Stimulated activated CD4-positive, alpha-beta T cell treated with anti-CD3 and anti-CD28 coated beads, Interleukin-2, amount 100 ng/mL, for 48 hours (primary cell): ENCODE data around the gene ADGRB3.
"Not testable (repeated sequence)": the region's sequence is repeated elsewhere in the genome, so short reads cannot be mapped to it uniquely, and the experiment has no call there.

Experiments used
- DNase-seq, 2 donors: peaks; one replicate each; pipeline ENCODE4 v3.0.0-alpha.2; 2020

The ADGRB3 gene

GRCh38 chr6:68973066-68973465 lies 338.0 kb downstream of the ADGRB3 start:
- no peak for DNase-seq

- DNase-seq: no peak
Observed at GRCh38 chr6:68975064-68975463, 340.0 kb downstream of the ADGRB3 start.

- no peak for DNase-seq
Observed at GRCh38 chr6:68975816-68976215, 340.7 kb downstream of the ADGRB3 start.

- no peak for DNase-seq
Observed at GRCh38 chr6:68976260-68976659, 341.2 kb downstream of the ADGRB3 start.

GRCh38 chr6:68978411-68978810 lies 343.3 kb downstream of the ADGRB3 start:
- no peak for DNase-seq

GRCh38 chr6:68981668-68982067 lies 346.6 kb downstream of the ADGRB3 start:
- not testable (repeated sequence) for DNase-seq

- DNase-seq: no peak
Observed at GRCh38 chr6:68988698-68989097, 353.6 kb downstream of the ADGRB3 start.

GRCh38 chr6:68990317-68990716 lies 355.2 kb downstream of the ADGRB3 start:
- DNase-seq: no peak

GRCh38 chr6:68993911-68994310 lies 358.8 kb downstream of the ADGRB3 start:
- DNase-seq: no peak

- no peak for DNase-seq
Observed at GRCh38 chr6:68994521-68994920, 359.4 kb downstream of the ADGRB3 start.

GRCh38 chr6:69005199-69005598 lies 370.1 kb downstream of the ADGRB3 start:
- no peak for DNase-seq

GRCh38 chr6:69007781-69008180 lies 372.7 kb downstream of the ADGRB3 start:
- no peak for DNase-seq

- DNase-seq: no peak
Observed at GRCh38 chr6:69012211-69012610, 377.1 kb downstream of the ADGRB3 start.

- DNase-seq: no peak
Observed at GRCh38 chr6:69012876-69013275, 377.8 kb downstream of the ADGRB3 start.

GRCh38 chr6:69018906-69019305 lies 383.8 kb downstream of the ADGRB3 start:
- no peak for DNase-seq

GRCh38 chr6:69019832-69020231 lies 384.8 kb downstream of the ADGRB3 start:
- DNase-seq: no peak

- no peak for DNase-seq
Observed at GRCh38 chr6:69022993-69023392, 387.9 kb downstream of the ADGRB3 start.

- no peak for DNase-seq
Observed at GRCh38 chr6:69026243-69026642, 391.2 kb downstream of the ADGRB3 start.

- no peak for DNase-seq
Observed at GRCh38 chr6:69026715-69027114, 391.6 kb downstream of the ADGRB3 start.

- DNase-seq: no peak
Observed at GRCh38 chr6:69027861-69028260, 392.8 kb downstream of the ADGRB3 start.

- DNase-seq: no peak
Observed at GRCh38 chr6:69038841-69039240, 403.8 kb downstream of the ADGRB3 start.

GRCh38 chr6:69042297-69042696 lies 407.2 kb downstream of the ADGRB3 start:
- no peak for DNase-seq

- DNase-seq: no peak
Observed at GRCh38 chr6:69044534-69044933, 409.5 kb downstream of the ADGRB3 start.

GRCh38 chr6:69059413-69059812 lies 424.3 kb downstream of the ADGRB3 start:
- no peak for DNase-seq

GRCh38 chr6:69061066-69061465 lies 426.0 kb downstream of the ADGRB3 start:
- no peak for DNase-seq

- no peak for DNase-seq
Observed at GRCh38 chr6:69063401-69063800, 428.3 kb downstream of the ADGRB3 start.
